ENCODE measurements around the gene VSIG10.

DNA sequence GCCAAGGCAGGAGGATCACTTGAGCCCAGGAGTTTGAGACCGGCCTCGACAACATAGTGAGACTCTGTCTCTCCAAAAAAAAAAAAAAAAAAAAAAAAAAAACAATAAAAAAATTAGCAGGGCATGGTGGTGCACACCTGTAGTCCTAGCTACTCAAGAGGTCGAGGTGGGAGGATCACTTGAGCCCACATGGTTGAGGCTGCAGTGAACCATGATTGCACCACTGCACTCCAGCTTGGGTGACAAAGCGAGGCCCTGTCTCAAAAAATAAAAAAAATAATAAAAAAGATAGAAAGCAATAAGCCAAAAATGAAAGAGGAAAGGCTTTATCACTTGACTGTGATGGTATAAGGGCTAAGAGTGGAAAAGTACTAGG lies 21.9 kb upstream of the VSIG10 start:
- TF ChIP-seq, protein P1, sequence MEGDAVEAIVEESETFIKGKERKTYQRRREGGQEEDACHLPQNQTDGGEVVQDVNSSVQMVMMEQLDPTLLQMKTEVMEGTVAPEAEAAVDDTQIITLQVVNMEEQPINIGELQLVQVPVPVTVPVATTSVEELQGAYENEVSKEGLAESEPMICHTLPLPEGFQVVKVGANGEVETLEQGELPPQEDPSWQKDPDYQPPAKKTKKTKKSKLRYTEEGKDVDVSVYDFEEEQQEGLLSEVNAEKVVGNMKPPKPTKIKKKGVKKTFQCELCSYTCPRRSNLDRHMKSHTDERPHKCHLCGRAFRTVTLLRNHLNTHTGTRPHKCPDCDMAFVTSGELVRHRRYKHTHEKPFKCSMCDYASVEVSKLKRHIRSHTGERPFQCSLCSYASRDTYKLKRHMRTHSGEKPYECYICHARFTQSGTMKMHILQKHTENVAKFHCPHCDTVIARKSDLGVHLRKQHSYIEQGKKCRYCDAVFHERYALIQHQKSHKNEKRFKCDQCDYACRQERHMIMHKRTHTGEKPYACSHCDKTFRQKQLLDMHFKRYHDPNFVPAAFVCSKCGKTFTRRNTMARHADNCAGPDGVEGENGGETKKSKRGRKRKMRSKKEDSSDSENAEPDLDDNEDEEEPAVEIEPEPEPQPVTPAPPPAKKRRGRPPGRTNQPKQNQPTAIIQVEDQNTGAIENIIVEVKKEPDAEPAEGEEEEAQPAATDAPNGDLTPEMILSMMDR (IDR thresholded peaks at IDR 0.05; ENCODE audit: insufficient read depth, low read length, poor library complexity, severe bottlenecking): no peak
- no peak for TF ChIP-seq EZH2phosphoT487 (conservative IDR thresholded peaks at IDR 0.05; ENCODE audit: low read length)
